Hepatocyte (in vitro differentiated cells): Measurements from ENCODE around the gene STAU1.

Experiments used
- EZH2phosphoT487 ChIP-seq: fragments of 200-600 bp; sonication (generic); IDR thresholded peaks from one replicate; pipeline ENCODE4 v1.6.1; 2018; ENCODE audit warnings: antibody characterized with exemption, mild to moderate bottlenecking, low read depth, moderate library complexity; ENCODE audit not compliant: unreplicated experiment, severe bottlenecking
- TF ChIP-seq, protein P1 (sequence below): fragments of 200-600 bp; sonication (generic); IDR thresholded peaks from 2 replicates; pipeline ENCODE4 v1.5.1; 2016; ENCODE audit warnings: antibody characterized with exemption, mild to moderate bottlenecking; ENCODE audit not compliant: poor library complexity

DNA sequence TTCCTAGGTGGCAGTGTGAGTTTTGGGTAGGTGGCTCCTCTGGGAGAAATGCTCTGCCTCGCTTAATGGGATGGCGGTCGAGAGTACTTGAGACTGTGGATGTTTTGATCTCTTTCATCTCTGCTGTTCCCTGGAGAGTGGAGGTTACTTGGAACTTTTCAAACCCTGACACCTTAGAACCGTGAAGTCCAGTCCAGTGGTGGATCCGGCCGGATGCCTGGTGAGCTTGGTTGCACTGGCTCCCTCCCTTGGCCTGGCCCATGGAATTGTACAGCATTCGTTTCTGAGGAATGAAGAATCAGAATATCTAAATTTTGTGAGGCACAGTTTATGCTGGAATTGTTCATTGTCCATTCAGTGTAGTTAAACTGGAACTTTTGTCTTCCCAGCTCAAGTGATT, 91.0 kb downstream of the STAU1 start:
- TF ChIP-seq, protein P1, sequence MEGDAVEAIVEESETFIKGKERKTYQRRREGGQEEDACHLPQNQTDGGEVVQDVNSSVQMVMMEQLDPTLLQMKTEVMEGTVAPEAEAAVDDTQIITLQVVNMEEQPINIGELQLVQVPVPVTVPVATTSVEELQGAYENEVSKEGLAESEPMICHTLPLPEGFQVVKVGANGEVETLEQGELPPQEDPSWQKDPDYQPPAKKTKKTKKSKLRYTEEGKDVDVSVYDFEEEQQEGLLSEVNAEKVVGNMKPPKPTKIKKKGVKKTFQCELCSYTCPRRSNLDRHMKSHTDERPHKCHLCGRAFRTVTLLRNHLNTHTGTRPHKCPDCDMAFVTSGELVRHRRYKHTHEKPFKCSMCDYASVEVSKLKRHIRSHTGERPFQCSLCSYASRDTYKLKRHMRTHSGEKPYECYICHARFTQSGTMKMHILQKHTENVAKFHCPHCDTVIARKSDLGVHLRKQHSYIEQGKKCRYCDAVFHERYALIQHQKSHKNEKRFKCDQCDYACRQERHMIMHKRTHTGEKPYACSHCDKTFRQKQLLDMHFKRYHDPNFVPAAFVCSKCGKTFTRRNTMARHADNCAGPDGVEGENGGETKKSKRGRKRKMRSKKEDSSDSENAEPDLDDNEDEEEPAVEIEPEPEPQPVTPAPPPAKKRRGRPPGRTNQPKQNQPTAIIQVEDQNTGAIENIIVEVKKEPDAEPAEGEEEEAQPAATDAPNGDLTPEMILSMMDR, result no peak
- TF ChIP-seq EZH2phosphoT487, result no peak
